GM12878 (cell line): ENCODE measurements around the gene TBC1D20. TPM values are rescaled to one million over a fixed set of nuclear protein-coding genes. Genes with fewer than 3 reads are reported as not detected.

ENCODE experiments used
- BCLAF1 ChIP-seq: fragments of 450-650 bp; IDR thresholded peaks from 2 replicates; pipeline ENCODE4 v1.6.1; 2017; ENCODE audit warnings: antibody characterized with exemption, mild to moderate bottlenecking, moderate library complexity
- BHLHE40 ChIP-seq, 2 experiments: fragments of 450-650 bp in 1 of 2; IDR thresholded peaks; 2 replicates each; pipeline ENCODE4 v1.6.1; 2011 to 2017; ENCODE audit warnings: low read depth in 2 of 2, borderline replicate concordance in 1 of 2, improper control_type of control experiment in 1 of 2, low read length in 1 of 2, mild to moderate bottlenecking in 1 of 2
- CEBPB ChIP-seq, 2 experiments: fragments of 150-350 bp in 1 of 2; IDR thresholded peaks; 2 replicates each; pipeline ENCODE4 v1.6.1; 2012 to 2014; ENCODE audit warnings: low read depth in 2 of 2, low read length in 2 of 2, borderline replicate concordance in 1 of 2, inconsistent platforms in 1 of 2
- IRF3 ChIP-seq: fragments of 450-650 bp; IDR thresholded peaks from 2 replicates; pipeline ENCODE4 v1.6.1; 2014; ENCODE audit warnings: mild to moderate bottlenecking
- PRDM15 ChIP-seq: fragments of 450-650 bp; formaldehyde crosslinking; IDR thresholded peaks from 2 replicates; pipeline ENCODE4 v1.4.0; 2020; ENCODE audit warnings: mild to moderate bottlenecking, moderate library complexity
- WRNIP1 ChIP-seq: IDR thresholded peaks from 2 replicates; pipeline ENCODE4 v1.6.1; 2011; ENCODE audit warnings: low read depth, low read length, improper control_type of control experiment, borderline replicate concordance
- polyA plus RNA-seq, 11 experiments: library from polyadenylated mRNA; depleted of rRNA in 4 of 11; unstranded in 6 of 11; stranded (reverse) in 5 of 11; fragments of >200 nt; fragmentation: Nextera tagmentation in 4 of 11; fragmentation: Illumina TruSeq in 1 of 11; extraction: Ambion mirVana in 4 of 11; extraction: Trizol in 1 of 11; gene quantifications; 1 replicate in 1 of 11; 2 replicates in 10 of 11; pipeline versions ENCODE4 v1.2.1 to v1.2.3, GENCODE V29; 2011 to 2016; ENCODE audit warnings: inconsistent platforms in 2 of 11, missing spikeins in 2 of 11, low read depth in 1 of 11
- total RNA-seq, 4 experiments: library from RNA; depleted of rRNA in 3 of 4; stranded (reverse); fragments of >200 nt in 3 of 4; fragmentation: Illumina TruSeq in 1 of 4; extraction: Trizol in 1 of 4; gene quantifications; 2 replicates each; pipeline versions ENCODE4 v1.2.1 to v1.2.3, GENCODE V29; 2013 to 2021

The TBC1D20 gene
- total and polyA plus RNA-seq, 10 of the 15 experiments (the other 5 are each of a cell fraction or from before 2014, with no cell fraction given), result 4.3 to 17.9 (median 11.2) TPM

- no peak for TF ChIP-seq PRDM15 (CRISPR knock-in tag)
- TF ChIP-seq BHLHE40 (IDR thresholded peaks at IDR 0.05; ENCODE audit: borderline replicate concordance in 1 of 2, low read depth in 2 of 2, low read length in 1 of 2), result no peak
- no peak for TF ChIP-seq WRNIP1
- no peak for TF ChIP-seq CEBPB (IDR thresholded peaks at IDR 0.05; ENCODE audit: borderline replicate concordance in 1 of 2, low read depth in 2 of 2, low read length in 2 of 2)
- TF ChIP-seq IRF3, result no peak
- no peak for TF ChIP-seq BCLAF1
Observed at GRCh38 chr20:478949-479429, 16.7 kb upstream of the TBC1D20 start (continued).
